GM12873 (cell line): ENCODE results near the gene RAD51B.

Source experiments
- CTCF ChIP-seq: IDR thresholded peaks from 2 replicates; pipeline ENCODE4 v1.5.1; 2012; ENCODE audit warnings: low read depth, mild to moderate bottlenecking, moderate library complexity, low read length, control low read depth; ENCODE audit not compliant: insufficient read depth; ENCODE audit errors: missing control alignments

Gene RAD51B

GRCh38 chr14:68459480-68460136, 640.0 kb downstream of the RAD51B start:
- no peak for TF ChIP-seq CTCF

GRCh38 chr14:68460541-68460940, 641.0 kb downstream of the RAD51B start:
- no peak for TF ChIP-seq CTCF

GRCh38 chr14:68461086-68461485, 641.5 kb downstream of the RAD51B start:
- no peak for TF ChIP-seq CTCF

GRCh38 chr14:68462683-68463082, 643.1 kb downstream of the RAD51B start:
- TF ChIP-seq CTCF: no peak

- no peak for TF ChIP-seq CTCF
These were observed 643.7 kb downstream of the RAD51B start for GRCh38 chr14:68463299-68463698.

GRCh38 chr14:68463705-68464374, 644.3 kb downstream of the RAD51B start:
- no peak for TF ChIP-seq CTCF

- TF ChIP-seq CTCF: no peak
These were observed 645.1 kb downstream of the RAD51B start for GRCh38 chr14:68464711-68465110.
